Breast epithelium (tissue), 3 donors: ENCODE measurements around the gene TNS1.

Experiments
- CTCF ChIP-seq, 3 donors: fragments of 450-650 bp; IDR thresholded peaks; one replicate each; pipeline ENCODE4 v1.5.1; 2016 to 2017; ENCODE audit warnings: antibody characterized with exemption in 3 of 3, mild to moderate bottlenecking in 3 of 3, moderate library complexity in 3 of 3
- POLR2A ChIP-seq: fragments of 450-650 bp; IDR thresholded peaks from one replicate; pipeline ENCODE4 v1.6.1; 2016; ENCODE audit warnings: antibody characterized with exemption, mild to moderate bottlenecking, moderate library complexity

- TF ChIP-seq CTCF (IDR thresholded peaks at IDR 0.05) (no peak), POLR2A (no peak)
Measured at GRCh38 chr2:217992061-217992460, 10.7 kb downstream of the TNS1 start.
